A673 (cell line): ENCODE measurements around the gene BICC1. TPM values are rescaled to one million over a fixed set of nuclear protein-coding genes. Genes with fewer than 3 reads are reported as not detected.

Source experiments
- BruUV-seq: library from RNA; stranded (reverse); fragments of 400-500 nt; replicated peaks from 2 replicates; lab custom pipeline; 2021; lab: Mats Ljungman, UMichigan
- CTCF ChIA-PET: fragments of 300-600 bp; sonication (Branson Sonifier 250); formaldehyde crosslinking; loops from one replicate; lab custom pipeline; 2022; ENCODE audit warnings: antibody characterized with exemption; lab: Charles Lee
- POLR2A ChIA-PET: fragments of 300-600 bp; sonication (Branson Sonifier 250); formaldehyde crosslinking; loops from one replicate; lab custom pipeline; 2022; ENCODE audit warnings: antibody characterized with exemption; ENCODE audit not compliant: low non-redundant PET; lab: Charles Lee
- DNase-seq: peaks from one replicate; pipeline ENCODE4 v3.0.0-alpha.2; 2015; ENCODE audit warnings: low spot score
- H3K27ac ChIP-seq: fragments of 200-600 bp; sonication (generic); 2 replicates; pipeline ENCODE4 v1.5.1; 2016; ENCODE audit warnings: mixed run types, low read depth, mild to moderate bottlenecking, mixed read lengths, antibody characterized with exemption, low read length; ENCODE audit not compliant: poor library complexity, severe bottlenecking
- H3K27me3 ChIP-seq: fragments of 200-600 bp; sonication (generic); replicated peaks from 2 replicates; pipeline ENCODE4 v1.6.1; 2017; ENCODE audit warnings: mixed run types, low read depth, mild to moderate bottlenecking, mixed read lengths, antibody characterized with exemption, low read length; ENCODE audit not compliant: insufficient read depth, poor library complexity
- H3K36me3 ChIP-seq: fragments of 200-600 bp; sonication (generic); 2 replicates; pipeline ENCODE4 v1.6.1; 2016; ENCODE audit warnings: mixed run types, mild to moderate bottlenecking, mixed read lengths, antibody characterized with exemption, low read length; ENCODE audit not compliant: insufficient read depth, poor library complexity, severe bottlenecking
- H3K4me1 ChIP-seq: fragments of 200-600 bp; sonication (generic); 2 replicates; pipeline ENCODE4 v1.6.1; 2017; ENCODE audit warnings: mixed run types, mild to moderate bottlenecking, mixed read lengths, antibody characterized with exemption, low read length; ENCODE audit not compliant: insufficient read depth, poor library complexity, severe bottlenecking
- H3K4me3 ChIP-seq: fragments of 200-600 bp; sonication (generic); 2 replicates; pipeline ENCODE4 v1.5.1; 2016; ENCODE audit warnings: low read depth, mixed run types, mild to moderate bottlenecking, mixed read lengths, low read length; ENCODE audit not compliant: poor library complexity, severe bottlenecking
- H3K9me3 ChIP-seq: fragments of 200-600 bp; sonication (generic); 2 replicates; pipeline ENCODE4 v1.6.1; 2016; ENCODE audit warnings: mixed run types, low read depth, mild to moderate bottlenecking, mixed read lengths, antibody characterized with exemption, low read length; ENCODE audit not compliant: poor library complexity, severe bottlenecking
- CTCF ChIP-seq: fragments of 300-800, 200-600 bp; sonication (generic); conservative IDR thresholded peaks from 2 replicates; pipeline ENCODE4 v1.5.1; 2017; ENCODE audit warnings: low read depth, mild to moderate bottlenecking, antibody characterized with exemption, low read length, moderate library complexity, mixed read lengths
- EZH2 ChIP-seq: fragments of 200-600 bp; sonication (generic); IDR thresholded peaks from 2 replicates; pipeline ENCODE4 v1.6.1; 2017; ENCODE audit warnings: borderline replicate concordance, low read depth, mild to moderate bottlenecking, mixed read lengths, antibody characterized with exemption, low read length; ENCODE audit not compliant: poor library complexity, severe bottlenecking
- intact Hi-C: fragments of 100-400 bp; cut with micrococcal nuclease; formaldehyde crosslinking; loops from one replicate; pipeline ENCODE4 v1.10.0; 2022; ENCODE audit not compliant: unreplicated experiment
- total RNA-seq: library from RNA; stranded (reverse); gene quantifications from 2 replicates; pipeline ENCODE4 v1.2.3, GENCODE V29; 2021

Gene BICC1
- total RNA-seq, 1 experiment from 2014 or later: 1.6 TPM

- intact Hi-C loops: no loop called here
- BruUV-seq: no TSS peak
These were observed 210.5 kb downstream of the BICC1 start for GRCh38 chr10:58723186-58723585.

DNA sequence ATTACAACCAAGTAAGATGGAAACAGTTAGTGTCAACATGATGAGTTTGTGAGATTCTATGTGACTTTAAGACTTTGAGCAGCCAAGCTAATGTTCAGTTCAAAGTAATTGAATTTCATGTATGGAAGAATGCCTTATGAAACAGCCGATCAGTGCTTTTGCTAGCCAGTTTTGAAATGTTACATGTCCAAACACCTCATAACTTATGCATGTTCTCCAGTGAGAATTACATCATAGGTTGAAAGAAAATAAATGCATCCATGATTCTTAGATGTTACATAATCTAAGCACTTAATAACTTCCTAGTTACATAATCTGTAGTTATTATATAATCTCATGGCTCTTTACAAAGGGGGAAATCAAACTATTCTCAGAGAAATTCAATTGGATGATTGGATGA is 211.3 kb downstream of the BICC1 start:
- CTCF ChIA-PET: no interaction called here
- H3K4me3 ChIP-seq: no peak overlapping the region
- POLR2A ChIA-PET: no interaction called here
- no peak for DNase-seq
- TF ChIP-seq CTCF: no peak
- no peak for TF ChIP-seq EZH2
- BruUV-seq: no TSS peak
- no peak overlapping the region for H3K27ac ChIP-seq
- intact Hi-C loops: no loop called here
- no peaks in the 10 kb centered on the region for H3K27me3 ChIP-seq
- H3K4me1 ChIP-seq: no peaks in the 10 kb centered on the region
- no peaks in the 10 kb centered on the region for H3K9me3 ChIP-seq
- no peaks in the 10 kb centered on the region for H3K36me3 ChIP-seq

More at GRCh38 chr10:58723186-58723585, 210.5 kb downstream of the BICC1 start:
- no peaks in the 10 kb centered on the region for H3K4me1 ChIP-seq
- H3K4me3 ChIP-seq: no peak overlapping the region
- ChIA-PET CTCF (no interaction called here), POLR2A (no interaction called here)
- no peak for TF ChIP-seq EZH2
- no peak for TF ChIP-seq CTCF
- H3K9me3 ChIP-seq: no peaks in the 10 kb centered on the region
- no peak for DNase-seq
- H3K36me3 ChIP-seq: no peaks in the 10 kb centered on the region
- no peaks in the 10 kb centered on the region for H3K27me3 ChIP-seq
- no peak overlapping the region for H3K27ac ChIP-seq

DNA sequence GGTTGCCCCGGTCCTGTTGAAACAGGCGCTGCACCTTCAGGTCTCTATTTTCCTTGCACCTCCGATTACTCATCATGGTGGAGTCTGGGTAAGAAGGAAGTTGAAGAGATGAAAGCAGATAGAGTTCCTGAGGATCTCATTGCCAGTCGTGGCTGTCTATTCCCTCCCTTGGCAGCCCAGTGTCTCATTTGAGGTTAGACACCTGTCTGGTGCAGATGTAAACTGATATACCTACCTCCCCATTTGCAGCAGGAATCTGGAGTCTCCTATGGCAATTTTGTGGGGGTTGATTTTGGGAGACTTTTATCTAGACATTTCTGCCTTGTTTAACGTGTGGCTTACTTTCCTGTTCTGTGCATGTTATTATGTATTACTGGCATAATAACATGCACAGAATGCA is 212.1 kb downstream of the BICC1 start:
- no peak overlapping the region for H3K27ac ChIP-seq
- no peak overlapping the region for H3K4me3 ChIP-seq
- H3K9me3 ChIP-seq: no peaks in the 10 kb centered on the region
- no peak for DNase-seq
- intact Hi-C loops: no loop called here
- no peaks in the 10 kb centered on the region for H3K4me1 ChIP-seq
- H3K27me3 ChIP-seq: no peaks in the 10 kb centered on the region
- ChIA-PET POLR2A (no interaction called here), CTCF (no interaction called here)
- no peak for TF ChIP-seq EZH2
- TF ChIP-seq CTCF: no peak
- no peaks in the 10 kb centered on the region for H3K36me3 ChIP-seq
- BruUV-seq: no TSS peak
